Colonic mucosa (tissue), 4 donors: Measurements from ENCODE around the gene ARHGDIA. TPM values are rescaled to one million over a fixed set of nuclear protein-coding genes. Genes with fewer than 3 reads are reported as not detected.

Experiments used
- DNase-seq: peaks from one replicate; pipeline ENCODE4 v3.0.0-alpha.2; 2020
- H3K27ac ChIP-seq: fragments of 200-600 bp; one replicate; pipeline ENCODE4 v1.8.0; 2021
- H3K27me3 ChIP-seq: fragments of 200-600 bp; one replicate; pipeline ENCODE4 v1.8.0; 2021
- H3K36me3 ChIP-seq: fragments of 200-600 bp; one replicate; pipeline ENCODE4 v1.8.0; 2021
- H3K4me1 ChIP-seq: fragments of 200-600 bp; one replicate; pipeline ENCODE4 v1.8.0; 2021; ENCODE audit warnings: mild to moderate bottlenecking
- H3K4me3 ChIP-seq: fragments of 200-600 bp; one replicate; pipeline ENCODE4 v1.8.0; 2021
- H3K9ac ChIP-seq, 2 donors: one replicate each; pipeline ENCODE4 v1.7.0; 2013; ENCODE audit warnings: control low read depth in 2 of 2, low read depth in 2 of 2, low read length in 2 of 2
- H3K9me3 ChIP-seq: fragments of 200-600 bp; one replicate; pipeline ENCODE4 v1.8.0; 2021
- intact Hi-C: fragments of 100-400 bp; cut with DNase I; formaldehyde crosslinking; loops from one replicate; pipeline ENCODE4 v1.14.1; 2022
- total RNA-seq, 2 donors: library from RNA; stranded (reverse); fragmentation: NEBNext Ultra II Directional in 1 of 2; extraction: Animal tissue kit (Norgen Biotek cat#: 25700) in 1 of 2; gene quantifications; one replicate each; pipeline ENCODE4 v1.2.1, GENCODE V29; 2021
- TF ChIP-seq, protein P1 (sequence below): fragments of 200-600 bp; IDR thresholded peaks from one replicate; pipeline ENCODE4 v1.8.0; 2022; ENCODE audit warnings: antibody characterized with exemption, mild to moderate bottlenecking
- donor health status: healthy.
- donor health status: DM: no; HTN: no; CAD: no.
- donor health status: DM: no; HTN: no; CAD: no.

Gene ARHGDIA
- total RNA-seq, 2 donors from 2014 or later = 407 to 546 TPM

DNA sequence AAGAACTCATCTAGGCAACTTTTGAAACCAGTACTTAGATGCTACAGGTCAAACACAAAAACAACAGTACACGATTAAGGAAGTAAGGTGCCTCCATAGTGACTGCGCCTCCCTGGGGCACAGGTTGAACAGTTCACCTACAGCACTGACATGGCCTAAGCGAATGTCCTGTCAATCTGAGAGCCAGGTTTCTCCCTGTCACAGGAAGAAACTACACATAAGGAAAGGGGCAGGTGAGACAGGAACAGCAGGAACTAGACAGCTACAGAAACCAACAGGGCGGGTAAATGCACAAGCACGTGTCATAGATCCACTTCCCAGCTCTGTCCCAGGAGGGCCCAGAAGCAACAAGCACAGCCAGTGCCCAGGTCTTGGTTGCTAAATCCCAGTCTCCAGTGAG lies 8.0 kb upstream of the ARHGDIA start:
- Histone ChIP-seq H3K9me3 (no peaks in the 10 kb centered on the region), H3K36me3 (no peaks in the 10 kb centered on the region), H3K4me1 (no peaks in the 10 kb centered on the region), H3K4me3 (no peak overlapping the region), H3K27me3 (no peaks in the 10 kb centered on the region), H3K27ac (no peak overlapping the region), H3K9ac (no peak overlapping the region)
- TF ChIP-seq, protein P1, sequence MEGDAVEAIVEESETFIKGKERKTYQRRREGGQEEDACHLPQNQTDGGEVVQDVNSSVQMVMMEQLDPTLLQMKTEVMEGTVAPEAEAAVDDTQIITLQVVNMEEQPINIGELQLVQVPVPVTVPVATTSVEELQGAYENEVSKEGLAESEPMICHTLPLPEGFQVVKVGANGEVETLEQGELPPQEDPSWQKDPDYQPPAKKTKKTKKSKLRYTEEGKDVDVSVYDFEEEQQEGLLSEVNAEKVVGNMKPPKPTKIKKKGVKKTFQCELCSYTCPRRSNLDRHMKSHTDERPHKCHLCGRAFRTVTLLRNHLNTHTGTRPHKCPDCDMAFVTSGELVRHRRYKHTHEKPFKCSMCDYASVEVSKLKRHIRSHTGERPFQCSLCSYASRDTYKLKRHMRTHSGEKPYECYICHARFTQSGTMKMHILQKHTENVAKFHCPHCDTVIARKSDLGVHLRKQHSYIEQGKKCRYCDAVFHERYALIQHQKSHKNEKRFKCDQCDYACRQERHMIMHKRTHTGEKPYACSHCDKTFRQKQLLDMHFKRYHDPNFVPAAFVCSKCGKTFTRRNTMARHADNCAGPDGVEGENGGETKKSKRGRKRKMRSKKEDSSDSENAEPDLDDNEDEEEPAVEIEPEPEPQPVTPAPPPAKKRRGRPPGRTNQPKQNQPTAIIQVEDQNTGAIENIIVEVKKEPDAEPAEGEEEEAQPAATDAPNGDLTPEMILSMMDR = no peak
- DNase-seq = no peak
- intact Hi-C loops = no loop called here

DNA sequence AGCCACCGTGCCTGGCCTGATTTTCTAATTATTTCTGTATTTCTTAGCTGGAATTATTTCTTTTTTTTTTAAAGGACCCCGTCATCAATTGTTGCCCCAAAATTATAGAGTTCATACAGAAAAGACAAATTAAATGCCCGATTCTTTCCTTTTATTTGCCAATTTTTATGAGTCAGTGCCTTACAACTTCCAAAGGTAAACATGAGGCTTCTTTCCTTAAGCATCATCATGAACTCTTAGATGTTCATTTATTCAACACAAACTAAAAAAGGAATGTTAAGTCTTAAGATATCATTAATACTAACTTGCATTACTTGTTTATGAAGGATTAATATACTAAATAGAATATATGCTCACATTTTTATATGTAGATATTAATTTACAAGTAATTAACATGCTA lies 7.2 kb upstream of the ARHGDIA start:
- Histone ChIP-seq H3K27ac (no peak overlapping the region), H3K36me3 (no peaks in the 10 kb centered on the region)
- TF ChIP-seq, protein P1 = no peak

DNA sequence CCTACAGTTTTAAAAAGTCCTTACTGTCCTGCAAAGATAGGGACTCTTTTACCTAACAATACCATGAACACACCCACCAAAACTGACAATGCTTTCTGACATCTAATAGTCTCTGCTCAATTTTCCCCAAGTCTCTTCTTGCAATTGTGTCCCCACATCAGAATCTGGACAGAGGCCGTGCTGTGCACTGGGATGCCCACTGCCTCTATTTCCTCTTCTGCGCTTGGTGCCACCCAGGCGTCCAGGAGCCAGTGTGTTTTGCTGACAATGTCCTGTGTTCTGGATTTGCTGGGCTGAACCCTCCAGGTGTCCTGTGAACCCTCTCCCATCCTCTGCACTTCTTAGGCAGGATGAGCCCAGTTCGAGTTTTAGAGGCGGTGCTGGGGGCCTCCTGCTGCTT lies 6.4 kb upstream of the ARHGDIA start:
- H3K27ac ChIP-seq = no peak overlapping the region
- no peaks in the 10 kb centered on the region for H3K36me3 ChIP-seq
- H3K4me1 ChIP-seq = no peaks in the 10 kb centered on the region
- no peak overlapping the region for H3K4me3 ChIP-seq
- no peaks in the 10 kb centered on the region for H3K27me3 ChIP-seq
- H3K9me3 ChIP-seq = no peaks in the 10 kb centered on the region
- H3K9ac ChIP-seq = no peak overlapping the region
- intact Hi-C loops = no loop called here
- TF ChIP-seq, protein P1 = no peak
- no peak for DNase-seq

More for the DNA sequence above, 7.2 kb upstream of the ARHGDIA start:
- DNase-seq = no peak
- Histone ChIP-seq H3K4me1 (no peaks in the 10 kb centered on the region), H3K4me3 (no peak overlapping the region), H3K9ac (no peak overlapping the region), H3K9me3 (no peaks in the 10 kb centered on the region), H3K27me3 (no peaks in the 10 kb centered on the region)
- intact Hi-C loops = no loop called here

DNA sequence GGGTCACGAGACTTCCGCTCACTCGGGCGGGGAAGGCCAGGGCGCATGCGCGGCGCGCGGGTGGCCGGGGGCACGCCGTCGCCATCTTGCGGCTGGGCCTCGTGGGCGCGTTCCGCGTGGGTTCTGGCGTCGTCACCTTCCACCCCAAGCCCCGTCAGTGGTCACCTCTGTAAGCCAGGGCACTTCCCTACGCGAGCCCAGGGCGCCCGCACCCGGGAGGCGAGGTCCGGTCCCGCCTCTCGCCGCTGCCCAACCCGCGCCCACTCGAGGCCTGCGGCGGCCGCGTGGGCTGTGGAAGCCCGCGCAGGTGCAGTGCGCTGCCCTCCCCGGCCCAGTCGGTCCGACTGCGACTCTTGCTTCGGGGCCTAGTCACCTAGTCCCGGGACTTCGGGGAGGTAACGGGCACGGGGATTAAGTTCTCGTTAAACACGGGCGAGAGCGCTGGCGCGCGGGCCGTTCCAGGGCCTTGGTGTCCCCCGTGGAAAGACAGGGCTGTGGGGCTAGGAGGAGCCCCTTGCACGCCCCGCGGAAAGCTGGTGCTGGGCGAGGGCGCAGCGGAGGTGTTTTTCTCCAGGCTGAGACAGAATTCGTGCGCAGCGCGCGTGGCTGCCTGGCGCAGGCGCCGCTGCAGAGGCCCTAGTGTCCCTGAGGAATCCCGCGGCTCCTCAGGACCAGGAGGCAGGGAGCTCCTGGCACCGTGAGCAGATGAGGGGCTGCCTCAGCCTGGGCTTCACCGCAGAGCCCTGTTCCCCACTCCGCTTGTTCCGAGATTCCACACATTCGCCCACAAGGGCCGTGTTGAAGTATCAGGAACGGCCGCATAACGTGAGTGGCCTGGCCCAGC lies 472 bp upstream of the ARHGDIA start:
- intact Hi-C loops = no loop called here
- Histone ChIP-seq H3K4me3 (peak overlapping the region; percentile 98), H3K9ac (peak overlapping the region; percentile 98 to 100), H3K27ac (peak overlapping the region; percentile 99), H3K36me3 (no peaks in the 10 kb centered on the region), H3K27me3 (no peaks in the 10 kb centered on the region), H3K9me3 (no peaks in the 10 kb centered on the region), H3K4me1 (peaks cover 24% of the 10 kb centered on the region)
- peak; percentile 96 for DNase-seq
- TF ChIP-seq, protein P1 = no peak

DNA sequence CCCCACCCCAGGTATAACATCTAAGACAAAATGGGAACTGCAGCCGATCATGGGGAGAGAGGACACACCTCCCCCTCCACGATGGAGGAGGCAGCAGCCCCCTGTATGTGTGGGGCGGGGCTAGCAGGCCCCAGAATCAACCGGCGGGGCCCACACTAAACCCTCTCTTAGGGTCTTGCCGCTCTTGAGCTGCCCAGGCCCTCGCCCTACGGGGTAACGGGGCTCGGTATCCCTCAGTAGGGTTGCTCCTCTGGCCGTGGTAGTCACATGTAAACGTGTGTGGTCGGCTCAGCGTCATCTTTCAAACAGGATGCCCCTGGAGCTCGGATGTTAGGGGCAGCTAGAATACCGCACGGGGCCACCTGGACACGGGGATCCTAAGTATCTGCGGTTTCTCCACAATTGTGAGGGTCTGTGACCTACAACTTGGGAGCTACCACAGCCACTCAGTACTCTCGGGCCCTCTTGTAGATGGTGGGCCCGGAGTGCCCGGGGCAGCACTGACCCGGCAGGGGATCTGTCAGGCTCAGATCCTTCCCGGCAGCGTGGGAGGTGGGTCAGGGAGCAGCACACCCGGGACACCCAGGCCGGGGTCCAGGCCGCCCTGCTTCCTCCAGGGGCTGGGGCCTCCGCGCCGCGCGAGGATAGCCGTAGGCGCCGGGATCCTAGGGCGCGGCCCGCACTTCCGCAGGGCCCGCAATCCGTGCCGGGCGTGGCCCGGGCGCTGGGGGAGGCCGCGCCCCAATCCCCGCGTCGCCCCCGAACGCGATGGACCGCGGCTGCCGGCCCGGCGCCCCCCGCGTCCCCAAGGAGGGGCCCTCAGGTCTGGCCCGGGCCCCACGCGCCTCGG lies 781 bp downstream of the ARHGDIA start:
- no peaks in the 10 kb centered on the region for H3K36me3 ChIP-seq
- H3K9ac ChIP-seq = peak overlapping the region; percentile 99 to 100
- peak; percentile 41 for DNase-seq
- peak overlapping the region; percentile 99 for H3K27ac ChIP-seq
- H3K9me3 ChIP-seq = no peaks in the 10 kb centered on the region
- intact Hi-C loops = no loop called here
- TF ChIP-seq, protein P1 = no peak
- H3K4me3 ChIP-seq = peak overlapping the region; percentile 88
- H3K4me1 ChIP-seq = peaks cover 36% of the 10 kb centered on the region
- no peaks in the 10 kb centered on the region for H3K27me3 ChIP-seq
